GM21723 (cell line): ENCODE measurements around the gene CNGA3.

Experiments
- ATAC-seq: cut with Tn5 transposase; IDR thresholded peaks from one replicate; pipeline ENCODE4 v1.9.1; 2021; ENCODE audit warnings: mild to moderate bottlenecking, moderate library complexity; ENCODE audit not compliant: unreplicated experiment

The CNGA3 gene

DNA sequence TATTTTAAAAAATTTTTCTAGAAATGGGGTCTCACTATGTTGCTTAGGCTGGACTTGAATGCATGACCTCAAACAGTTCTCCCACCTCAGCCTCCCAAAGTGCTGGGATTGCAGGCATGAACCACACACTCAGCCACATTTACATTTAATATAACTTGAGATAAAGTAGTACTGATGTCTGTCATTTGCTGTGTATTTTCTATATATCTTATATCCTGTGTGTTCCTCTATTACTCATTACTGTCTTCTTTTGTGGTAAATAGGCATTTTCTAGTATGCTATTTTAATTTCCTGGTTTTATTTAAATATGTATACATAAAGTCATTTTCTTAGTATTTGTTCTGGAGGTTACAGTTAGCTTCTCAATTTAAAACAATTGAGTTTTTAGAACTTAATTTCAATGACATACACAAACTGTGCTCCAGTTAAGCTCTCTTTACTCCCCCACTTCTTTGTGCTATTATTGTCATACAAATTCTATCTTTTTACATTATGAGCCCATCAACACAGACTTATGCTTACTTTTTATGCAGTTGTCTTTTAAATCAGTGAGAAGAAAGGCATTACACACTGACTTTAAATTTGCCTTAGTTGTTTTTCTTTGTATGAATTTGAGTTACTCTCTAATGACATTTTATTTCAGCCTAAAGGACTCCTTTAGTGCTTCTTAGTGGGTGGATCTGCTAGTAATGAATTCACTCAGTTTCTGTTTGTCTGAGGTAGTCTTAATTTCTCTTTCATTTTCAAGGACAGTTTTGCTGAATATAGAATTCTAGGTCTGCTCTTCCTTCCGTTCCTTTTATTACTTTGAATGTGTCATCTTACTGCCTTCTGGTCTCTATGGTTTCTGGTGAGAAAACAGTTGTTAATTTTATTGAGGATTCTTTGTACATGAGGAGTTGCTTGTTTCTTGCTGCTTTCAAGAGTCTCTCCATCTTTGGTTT lies 92.2 kb downstream of the CNGA3 start:
- peak; percentile 95 for ATAC-seq

DNA sequence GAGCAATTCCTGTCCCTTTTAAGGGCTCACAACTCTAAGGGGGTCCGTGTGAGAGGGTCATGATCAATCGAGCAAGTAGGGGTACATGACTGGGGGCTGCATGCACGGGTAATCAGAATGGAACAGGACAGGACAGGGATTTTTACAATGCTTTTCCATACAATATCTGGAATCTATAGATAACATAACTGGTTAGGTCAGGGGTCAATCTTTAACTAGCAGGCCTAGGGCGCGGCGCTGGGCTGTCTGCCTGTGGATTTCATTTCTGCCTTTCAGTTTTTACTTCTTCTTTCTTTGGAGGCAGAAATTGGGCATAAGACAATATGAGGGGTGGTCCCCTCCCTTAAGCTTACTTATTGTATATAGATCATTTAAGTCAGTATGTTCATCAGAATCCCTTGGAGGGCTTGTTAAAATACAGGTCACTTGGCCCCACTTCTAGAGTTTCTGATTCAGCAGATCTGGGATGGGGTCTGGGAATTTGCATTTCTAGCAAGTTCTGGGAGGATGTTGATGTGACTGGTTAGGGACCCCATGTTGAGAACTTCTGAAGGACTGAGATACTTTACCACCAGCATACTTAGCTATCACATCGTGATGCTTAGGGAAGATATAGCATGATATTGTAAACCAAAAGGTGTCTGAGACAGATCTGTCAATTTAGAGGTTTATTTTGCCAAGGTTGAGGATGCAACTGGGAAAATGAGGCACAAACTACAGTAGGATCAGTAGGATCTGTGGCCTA lies 95.6 kb downstream of the CNGA3 start:
- ATAC-seq: no peak

DNA sequence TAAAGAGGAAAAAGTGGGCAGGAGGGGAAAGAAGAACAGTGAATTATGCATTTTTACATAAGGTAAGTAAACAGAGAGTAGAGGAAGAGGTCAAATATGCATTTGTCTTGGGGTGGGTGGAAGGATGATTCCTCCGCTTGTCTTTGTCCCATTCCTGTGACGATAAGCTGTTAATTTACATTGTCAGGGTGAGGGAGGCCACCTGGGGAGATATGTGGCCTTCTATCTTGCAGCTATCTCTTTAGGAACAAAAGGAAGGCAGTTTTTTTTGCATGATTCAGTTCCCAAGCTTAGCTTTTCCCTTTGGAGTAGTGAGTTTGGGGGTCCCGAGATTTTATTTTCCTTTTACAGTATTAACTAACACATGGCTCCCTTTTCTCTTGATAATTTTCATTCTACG lies 96.2 kb downstream of the CNGA3 start:
- no peak for ATAC-seq

DNA sequence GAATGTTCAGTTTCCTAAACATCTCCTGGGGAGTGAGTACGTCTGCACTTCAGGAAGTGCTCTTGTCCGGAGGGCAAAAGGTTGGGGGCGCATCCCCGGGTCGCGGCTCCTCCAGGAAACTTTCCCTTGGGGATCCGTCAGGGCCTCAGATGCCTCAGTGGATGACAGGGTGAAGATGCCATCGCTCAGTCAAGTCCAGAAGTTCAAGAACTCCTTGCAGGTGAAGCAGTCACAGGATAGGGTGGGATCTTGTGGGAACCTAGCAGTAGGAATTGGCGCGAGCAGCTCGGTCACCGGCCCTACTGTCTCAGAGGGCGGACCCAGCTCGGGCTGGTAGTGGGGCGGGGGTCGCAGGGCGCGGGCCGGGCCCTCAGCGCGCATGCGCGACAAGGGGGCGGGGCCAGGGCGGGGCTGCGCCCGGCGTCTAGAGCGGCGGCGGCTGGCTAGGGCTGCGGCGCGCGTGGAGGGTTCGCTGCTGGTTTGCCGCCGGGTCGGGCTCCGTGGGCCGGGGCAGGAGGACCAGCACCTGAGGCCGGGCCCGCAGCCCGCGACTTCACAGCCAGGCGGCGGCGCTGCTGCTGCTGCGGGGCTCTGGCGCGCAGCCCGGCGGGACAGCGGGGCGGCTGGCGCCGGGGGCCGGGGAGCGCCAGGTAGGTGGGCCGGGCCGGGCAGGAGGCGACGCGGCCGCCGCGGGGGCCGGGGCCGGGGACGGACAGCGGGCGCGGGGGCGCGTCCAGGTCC lies 98.3 kb downstream of the CNGA3 start, which contains the start of gene INPP4A:
INPP4A (plus strand) TSS at position 423 of the 741 bp plus-strand sequence. CDS start 75,191 bp downstream, outside the sequence.
- peak; percentile 80 for ATAC-seq

DNA sequence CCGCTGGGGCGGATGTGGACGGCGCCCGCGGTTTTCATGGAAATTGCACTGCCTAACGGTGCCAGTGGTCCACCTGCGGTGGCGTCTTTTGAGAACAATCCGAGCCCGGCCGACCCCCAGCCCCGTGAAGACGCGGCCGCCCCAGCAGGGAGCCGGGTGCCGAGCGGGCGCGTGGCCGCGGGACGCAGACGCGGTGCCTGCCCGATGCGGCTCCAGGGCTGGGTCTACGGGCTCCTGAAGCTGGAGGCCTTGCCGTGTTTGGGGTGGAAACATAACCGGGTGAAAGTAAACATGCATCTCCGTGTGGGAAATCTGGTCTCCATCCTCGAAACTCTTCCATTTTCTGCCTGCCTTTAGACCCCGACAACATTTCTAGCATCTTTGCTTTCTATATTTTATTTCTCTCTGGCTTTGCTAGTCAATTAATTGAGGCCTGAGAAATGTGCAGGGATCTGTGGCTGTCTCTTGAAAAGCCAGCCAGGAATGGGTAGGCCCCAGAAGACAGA lies 99.0 kb downstream of the CNGA3 start:
- peak; percentile 43 for ATAC-seq

DNA sequence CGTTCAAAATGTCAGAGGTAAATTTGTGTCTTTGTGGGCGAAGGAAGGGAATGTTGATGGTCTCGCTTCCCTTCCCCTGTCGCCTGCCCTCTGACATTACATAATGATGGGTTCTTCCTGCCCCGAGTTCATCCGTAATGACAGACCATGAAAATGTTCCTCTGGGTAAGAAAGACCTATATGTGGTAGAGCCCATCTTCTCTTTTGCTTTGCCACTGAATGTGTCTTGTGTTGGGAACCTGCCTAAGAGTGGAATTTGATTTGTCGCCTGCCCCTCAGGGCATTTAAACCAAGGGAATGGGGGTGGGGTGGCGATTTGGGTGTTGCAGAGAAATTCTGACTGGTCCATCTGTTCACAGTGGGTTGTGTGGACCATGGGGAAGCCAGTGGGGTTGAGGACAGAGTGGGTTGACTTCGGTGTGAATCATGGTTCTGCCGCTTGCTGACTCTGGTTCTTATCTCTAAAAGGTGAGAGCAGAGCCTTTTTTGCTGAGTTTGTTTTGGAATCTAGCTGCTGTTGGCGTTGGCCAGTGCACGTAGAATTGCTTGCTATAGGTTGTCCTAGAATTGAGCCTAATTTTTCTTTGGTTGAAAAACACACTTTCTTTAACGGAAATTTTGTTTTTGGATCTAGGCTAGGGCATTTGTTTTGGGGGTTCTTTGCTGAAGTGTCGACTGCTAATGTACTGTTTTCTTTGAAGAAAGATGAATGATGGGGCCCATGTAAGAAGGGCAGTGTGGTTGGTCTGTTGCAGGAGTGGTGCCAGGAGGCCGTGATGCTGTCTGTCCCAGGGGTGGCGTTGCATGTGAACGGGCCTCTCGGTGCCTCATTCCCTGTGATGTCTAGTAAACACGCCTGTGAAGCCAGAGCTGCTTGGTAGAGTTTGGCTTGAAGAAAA lies 99.7 kb downstream of the CNGA3 start:
- no peak for ATAC-seq

DNA sequence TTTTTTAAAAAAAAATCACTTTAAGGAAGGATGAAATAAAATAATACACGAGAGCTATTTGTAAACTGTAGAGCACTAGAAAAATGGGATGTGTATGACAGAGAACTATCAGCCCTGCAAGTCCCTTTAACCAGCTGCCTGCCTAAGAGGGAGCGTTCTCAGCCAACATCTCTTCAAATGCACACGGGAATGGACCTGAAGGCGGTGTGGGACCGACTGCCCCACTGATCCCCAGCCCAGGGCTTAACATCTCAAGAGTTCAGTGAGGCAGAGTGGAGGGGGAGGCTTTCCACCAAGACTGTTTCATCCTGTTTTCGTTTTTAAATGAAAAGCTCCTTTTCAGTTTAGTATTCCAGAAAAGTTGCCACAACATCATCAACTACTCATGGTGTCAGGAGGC lies 100.6 kb downstream of the CNGA3 start:
- no peak for ATAC-seq
